Aorta (tissue), 5 donors: ENCODE measurements around the gene SAMD11. TPM values are rescaled to one million over a fixed set of nuclear protein-coding genes. Genes with fewer than 3 reads are reported as not detected.

Source experiments
- ATAC-seq: fragments of 200-7000 bp; cut with Tn5 transposase; one replicate; pipeline ENCODE4 v1.9.1; 2022; ENCODE audit warnings: moderate library complexity; ENCODE audit not compliant: low FRiP score
- DNase-seq, 2 donors: peaks; one replicate each; pipeline ENCODE4 v3.0.0-alpha.2; 2020
- H3K27ac ChIP-seq, 2 donors: one replicate each; pipeline ENCODE4 v1.5.1; 2013; ENCODE audit warnings: low read length in 2 of 2, mild to moderate bottlenecking in 2 of 2, moderate library complexity in 2 of 2, control low read depth in 1 of 2, inconsistent platforms in 1 of 2, low read depth in 1 of 2
- H3K27me3 ChIP-seq, 2 donors: one replicate each; pipeline ENCODE4 v1.6.1; 2013; ENCODE audit warnings: control low read depth in 1 of 2, low read length in 1 of 2, mild to moderate bottlenecking in 1 of 2, moderate library complexity in 1 of 2; ENCODE audit not compliant: insufficient read depth in 2 of 2, control insufficient read depth in 1 of 2
- H3K36me3 ChIP-seq, 2 donors: one replicate each; pipeline ENCODE4 v1.6.1; 2013; ENCODE audit warnings: control low read depth in 1 of 2, low read length in 1 of 2, mild to moderate bottlenecking in 1 of 2; ENCODE audit not compliant: insufficient read depth in 2 of 2, control insufficient read depth in 1 of 2
- H3K4me1 ChIP-seq, 2 donors: one replicate each; pipeline ENCODE4 v1.6.1; 2013; ENCODE audit warnings: low read length in 2 of 2, control low read depth in 1 of 2, mild to moderate bottlenecking in 1 of 2, moderate library complexity in 1 of 2; ENCODE audit not compliant: insufficient read depth in 2 of 2, control insufficient read depth in 1 of 2
- H3K4me3 ChIP-seq, 2 donors: one replicate each; pipeline ENCODE4 v1.5.1; 2013; ENCODE audit warnings: low read length in 2 of 2, control low read depth in 1 of 2, mild to moderate bottlenecking in 1 of 2
- H3K9me3 ChIP-seq: one replicate; pipeline ENCODE4 v1.6.1; 2013; ENCODE audit warnings: mild to moderate bottlenecking, low read length; ENCODE audit not compliant: control insufficient read depth
- WGBS, 2 donors: extraction: QIAGEN DNeasy Blood & Tissue Kit; methylation state at CpG; one replicate each; pipeline ENCODE4 v1.1.7; 2013; 5-methylcytosine and 5-hydroxymethylcytosine counted together
- intact Hi-C, 2 donors: fragments of 100-400 bp; cut with DNase I; formaldehyde crosslinking; loops; one replicate each; pipeline versions ENCODE4 v1.14.2 to v1.15.0; 2022
- polyA plus RNA-seq, 2 donors: library from polyadenylated mRNA; stranded (reverse); fragments of 200-250 nt; gene quantifications; one replicate each; pipeline ENCODE4 v1.2.3, GENCODE V29; 2013
- total RNA-seq, 2 donors: library from RNA; stranded (reverse); fragmentation: NEBNext Ultra II Directional; extraction: Animal tissue kit (Norgen Biotek cat#: 25700); gene quantifications; one replicate each; pipeline ENCODE4 v1.2.1, GENCODE V29; 2021
- donor health status: healthy with polysubstance abuse.
- donor health status: Bipolar disorder and iron deficiency.
- donor health status: DM: no; HTN: no; CAD: no.
- donor health status: DM: no; HTN: no; CAD: no.
- donor health status: DM: yes; HTN: yes; CAD: no.

Gene SAMD11
- total and polyA plus RNA-seq, 4 donors: 2.6 to 44.3 (median 18.6) TPM

DNA sequence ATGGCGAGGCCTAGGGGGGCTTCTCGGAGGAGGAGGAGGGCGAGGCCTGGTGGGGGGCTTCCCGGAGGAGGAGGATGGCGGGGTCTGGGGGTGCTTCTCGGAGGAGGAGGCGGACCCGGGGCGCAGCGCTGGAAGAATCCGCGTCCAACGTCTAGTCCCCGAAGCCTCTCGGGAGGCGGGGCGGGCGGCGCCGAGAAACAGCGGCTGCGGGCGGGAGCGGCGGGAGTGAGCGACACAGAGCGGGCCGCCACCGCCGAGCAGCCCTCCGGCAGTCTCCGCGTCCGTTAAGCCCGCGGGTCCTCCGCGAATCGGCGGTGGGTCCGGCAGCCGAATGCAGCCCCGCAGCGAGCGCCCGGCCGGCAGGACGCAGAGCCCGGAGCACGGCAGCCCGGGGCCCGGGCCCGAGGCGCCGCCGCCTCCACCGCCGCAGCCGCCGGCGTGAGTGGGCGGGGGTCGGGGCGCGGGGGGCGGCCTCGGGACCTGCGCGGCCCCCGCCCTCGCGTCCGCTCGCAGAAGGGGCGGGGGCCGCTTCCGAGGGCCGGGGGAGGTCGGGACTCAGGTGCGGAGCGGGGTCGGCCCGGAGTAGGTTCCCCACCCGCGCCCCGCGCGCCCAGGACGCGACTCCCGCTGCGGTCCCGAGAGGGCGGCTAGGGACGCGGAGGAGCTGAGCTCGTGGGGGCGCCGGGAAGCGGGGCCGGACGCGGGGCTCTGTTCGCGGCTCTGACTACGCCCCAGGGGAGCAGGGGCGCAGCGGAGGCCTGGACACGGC lies 36.8 kb downstream of the SAMD11 start, which contains the start of gene KLHL17:
KLHL17 (plus strand) TSS at position 222 of the 769 bp plus-strand sequence; CDS start at position 332, 110 bp downstream.
- no peaks in the 10 kb centered on the region for H3K4me1 ChIP-seq
- no peaks in the 10 kb centered on the region for H3K9me3 ChIP-seq
- H3K27me3 ChIP-seq: no peaks in the 10 kb centered on the region
- no peaks in the 10 kb centered on the region for H3K36me3 ChIP-seq
- no peak within 1 kb of the TSS for H3K27ac ChIP-seq
- 1 to 2% methylated on average over 45 to 109 of the region's 109 CpGs for WGBS, 2 donors
- DNase-seq (peak; percentile 86 to 95), ATAC-seq (peak; percentile 39)
- intact Hi-C loops: no loop called here
- H3K4me3 ChIP-seq: peak within 1 kb of the TSS; percentile 83 to 86

DNA sequence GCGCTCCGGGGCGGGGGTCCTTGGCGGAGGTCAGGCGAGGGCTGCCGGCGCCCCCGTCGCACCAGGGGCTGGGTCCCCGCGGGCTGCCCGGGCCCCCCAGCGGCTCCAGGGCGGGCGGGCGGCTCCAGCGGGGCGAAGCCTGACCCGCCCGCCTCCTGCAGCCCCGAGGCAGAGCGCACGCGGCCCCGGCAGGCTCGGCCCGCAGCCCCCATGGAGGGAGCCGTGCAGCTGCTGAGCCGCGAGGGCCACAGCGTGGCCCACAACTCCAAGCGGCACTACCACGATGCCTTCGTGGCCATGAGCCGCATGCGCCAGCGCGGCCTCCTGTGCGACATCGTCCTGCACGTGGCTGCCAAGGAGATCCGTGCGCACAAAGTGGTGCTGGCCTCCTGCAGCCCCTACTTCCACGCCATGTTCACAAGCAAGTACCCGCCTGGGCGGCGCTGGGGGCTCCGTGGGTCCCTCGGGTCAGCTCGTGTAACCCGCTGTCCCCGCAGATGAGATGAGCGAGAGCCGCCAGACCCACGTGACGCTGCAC lies 37.5 kb downstream of the SAMD11 start:
- Histone ChIP-seq H3K27ac (no peak overlapping the region), H3K4me1 (no peaks in the 10 kb centered on the region), H3K9me3 (no peaks in the 10 kb centered on the region), H3K27me3 (no peaks in the 10 kb centered on the region), H3K36me3 (no peaks in the 10 kb centered on the region), H3K4me3 (peak overlapping the region; percentile 83 to 86)
- ATAC-seq: no peak
- intact Hi-C loops: no loop called here
- no peak for DNase-seq
- 36 to 39% methylated on average over 48 to 56 of the region's 56 CpGs for WGBS, 2 donors

DNA sequence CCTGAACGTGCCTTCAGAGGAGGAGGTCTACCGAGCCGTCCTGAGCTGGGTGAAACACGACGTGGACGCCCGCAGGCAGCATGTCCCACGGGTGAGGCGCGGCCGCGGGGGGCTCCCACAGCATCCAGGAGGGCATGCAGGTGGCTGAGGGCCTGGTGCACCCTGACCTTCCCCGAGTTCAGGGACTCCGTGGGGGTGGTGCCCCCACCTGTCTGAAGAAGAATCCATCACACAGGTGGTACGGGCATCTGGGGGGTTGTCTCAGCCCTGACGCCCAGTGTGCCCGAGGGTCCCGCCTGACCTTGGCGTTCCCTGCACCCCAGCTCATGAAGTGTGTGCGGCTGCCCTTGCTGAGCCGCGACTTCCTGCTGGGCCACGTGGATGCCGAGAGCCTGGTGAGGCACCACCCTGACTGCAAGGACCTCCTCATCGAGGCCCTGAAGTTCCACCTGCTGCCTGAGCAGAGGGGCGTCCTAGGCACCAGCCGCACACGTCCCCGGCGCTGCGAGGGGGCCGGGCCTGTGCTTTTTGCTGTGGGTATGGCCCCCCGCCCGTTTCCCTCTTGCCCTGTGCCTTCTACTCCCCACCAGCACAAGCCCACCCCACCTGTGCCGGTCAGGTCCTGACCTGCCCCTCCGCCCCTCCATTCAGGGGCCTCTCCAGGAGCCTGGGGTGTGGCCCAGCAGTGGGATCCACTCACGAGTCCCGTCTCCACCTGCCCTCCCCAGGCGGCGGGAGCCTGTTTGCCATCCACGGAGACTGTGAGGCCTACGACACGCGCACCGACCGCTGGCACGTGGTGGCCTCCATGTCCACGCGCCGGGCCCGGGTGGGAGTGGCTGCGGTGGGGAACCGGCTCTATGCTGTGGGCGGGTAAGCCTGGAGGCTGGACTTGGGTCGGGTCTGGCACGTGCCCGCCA lies 38.9 kb downstream of the SAMD11 start:
- H3K36me3 ChIP-seq: no peaks in the 10 kb centered on the region
- intact Hi-C loops: no loop called here
- ATAC-seq (no peak), DNase-seq (no peak)
- H3K9me3 ChIP-seq: no peaks in the 10 kb centered on the region
- no peak overlapping the region for H3K27ac ChIP-seq
- 96 to 97% methylated on average over 57 of the region's 57 CpGs for WGBS, 2 donors
- H3K27me3 ChIP-seq: no peaks in the 10 kb centered on the region
- H3K4me1 ChIP-seq: no peaks in the 10 kb centered on the region
- no peak overlapping the region for H3K4me3 ChIP-seq

DNA sequence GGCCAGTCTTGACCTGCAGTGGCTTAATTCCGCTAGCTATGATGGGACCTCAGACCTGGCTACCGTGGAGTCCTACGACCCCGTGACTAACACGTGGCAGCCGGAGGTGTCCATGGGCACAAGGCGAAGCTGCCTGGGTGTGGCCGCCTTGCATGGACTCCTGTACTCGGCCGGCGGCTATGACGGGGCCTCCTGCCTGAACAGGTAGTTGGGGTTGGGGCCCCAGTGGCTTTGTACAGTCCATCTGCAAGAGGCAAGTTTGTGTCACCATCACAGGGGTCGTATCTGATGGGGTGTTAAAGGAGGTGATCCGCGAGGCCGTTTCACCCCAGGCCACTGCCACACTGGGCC lies 39.6 kb downstream of the SAMD11 start:
- no peaks in the 10 kb centered on the region for H3K4me1 ChIP-seq
- H3K36me3 ChIP-seq: no peaks in the 10 kb centered on the region
- H3K9me3 ChIP-seq: no peaks in the 10 kb centered on the region
- H3K4me3 ChIP-seq: no peak overlapping the region
- no peak for DNase-seq
- ATAC-seq: no peak
- H3K27ac ChIP-seq: no peak overlapping the region
- 91 to 94% methylated on average over 16 of the region's 16 CpGs for WGBS, 2 donors
- no peaks in the 10 kb centered on the region for H3K27me3 ChIP-seq
- intact Hi-C loops: no loop called here

DNA sequence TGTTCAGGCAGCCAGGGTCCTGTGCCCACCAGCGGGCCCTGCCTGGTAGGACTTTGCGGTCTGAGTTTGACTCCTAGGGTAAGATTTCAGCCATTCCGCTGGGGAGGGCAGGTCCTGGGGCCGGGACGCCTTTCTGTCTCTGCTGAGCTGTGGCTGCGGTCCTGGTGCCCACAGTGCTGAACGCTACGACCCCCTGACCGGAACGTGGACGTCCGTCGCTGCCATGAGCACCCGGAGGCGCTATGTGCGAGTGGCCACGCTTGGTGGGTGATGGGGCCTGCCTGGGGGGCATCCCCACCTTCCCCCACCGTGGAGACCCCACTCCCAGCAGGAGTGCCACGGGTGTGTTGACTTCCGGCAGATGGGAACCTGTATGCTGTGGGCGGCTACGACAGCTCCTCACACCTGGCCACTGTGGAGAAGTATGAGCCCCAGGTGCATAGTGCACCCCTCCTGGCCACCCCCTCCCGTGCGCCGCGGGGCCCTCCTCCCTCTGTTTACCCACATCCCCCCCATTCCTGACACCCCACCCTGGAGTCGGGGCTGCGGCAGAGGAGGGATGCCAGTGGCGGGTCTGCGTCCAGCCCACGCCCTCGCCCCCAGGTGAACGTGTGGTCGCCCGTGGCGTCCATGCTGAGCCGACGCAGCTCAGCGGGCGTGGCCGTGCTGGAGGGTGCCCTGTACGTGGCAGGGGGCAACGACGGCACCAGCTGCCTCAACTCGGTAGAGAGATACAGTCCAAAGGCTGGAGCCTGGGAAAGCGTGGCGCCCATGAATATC lies 40.2 kb downstream of the SAMD11 start:
- DNase-seq (no peak), ATAC-seq (no peak)
- WGBS, 2 donors: 94 to 95% methylated on average over 47 of the region's 47 CpGs
- Histone ChIP-seq H3K4me1 (no peaks in the 10 kb centered on the region), H3K27ac (no peak overlapping the region), H3K9me3 (no peaks in the 10 kb centered on the region), H3K36me3 (no peaks in the 10 kb centered on the region), H3K27me3 (no peaks in the 10 kb centered on the region), H3K4me3 (no peak overlapping the region)
- intact Hi-C loops: no loop called here

DNA sequence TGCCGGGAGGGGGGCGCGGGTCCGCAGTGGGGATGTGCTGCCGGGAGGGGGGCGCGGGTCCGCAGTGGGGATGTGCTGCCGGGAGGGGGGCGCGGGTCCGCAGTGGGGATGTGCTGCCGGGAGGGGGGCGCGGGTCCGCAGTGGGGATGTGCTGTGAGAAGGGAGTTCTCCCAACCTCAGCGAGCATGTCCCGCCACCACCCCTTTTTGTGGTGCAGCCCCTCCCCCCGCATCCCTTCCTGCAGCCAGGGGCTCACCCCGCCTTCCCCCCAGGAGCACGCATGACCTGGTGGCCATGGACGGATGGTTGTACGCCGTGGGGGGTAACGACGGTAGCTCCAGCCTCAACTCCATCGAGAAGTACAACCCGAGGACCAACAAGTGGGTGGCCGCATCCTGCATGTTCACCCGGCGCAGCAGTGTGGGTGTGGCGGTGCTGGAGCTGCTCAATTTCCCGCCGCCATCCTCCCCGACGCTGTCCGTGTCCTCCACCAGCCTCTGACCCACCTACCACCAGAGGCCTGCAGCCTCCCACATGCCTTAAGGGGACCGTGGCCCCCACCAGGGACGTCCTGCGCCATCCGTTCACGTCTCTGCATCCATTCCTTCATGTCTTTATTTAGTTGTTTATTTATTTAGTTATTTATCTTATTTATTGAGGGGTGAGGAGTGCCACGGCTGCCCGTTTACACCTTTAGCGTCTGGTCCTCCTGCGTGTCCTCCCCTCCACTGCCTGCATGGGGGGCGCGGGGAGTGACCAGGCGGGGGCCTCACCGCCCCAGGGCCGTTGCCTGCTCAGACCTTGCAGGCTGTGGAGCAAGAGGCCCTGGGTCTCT lies 41.2 kb downstream of the SAMD11 start:
- Histone ChIP-seq H3K27me3 (no peaks in the 10 kb centered on the region), H3K36me3 (no peaks in the 10 kb centered on the region), H3K27ac (no peak overlapping the region), H3K9me3 (no peaks in the 10 kb centered on the region), H3K4me1 (no peaks in the 10 kb centered on the region), H3K4me3 (no peak overlapping the region)
- DNase-seq (no peak), ATAC-seq (no peak)
- 96 to 97% methylated on average over 36 to 44 of the region's 51 CpGs for WGBS, 2 donors
- intact Hi-C loops: no loop called here

DNA sequence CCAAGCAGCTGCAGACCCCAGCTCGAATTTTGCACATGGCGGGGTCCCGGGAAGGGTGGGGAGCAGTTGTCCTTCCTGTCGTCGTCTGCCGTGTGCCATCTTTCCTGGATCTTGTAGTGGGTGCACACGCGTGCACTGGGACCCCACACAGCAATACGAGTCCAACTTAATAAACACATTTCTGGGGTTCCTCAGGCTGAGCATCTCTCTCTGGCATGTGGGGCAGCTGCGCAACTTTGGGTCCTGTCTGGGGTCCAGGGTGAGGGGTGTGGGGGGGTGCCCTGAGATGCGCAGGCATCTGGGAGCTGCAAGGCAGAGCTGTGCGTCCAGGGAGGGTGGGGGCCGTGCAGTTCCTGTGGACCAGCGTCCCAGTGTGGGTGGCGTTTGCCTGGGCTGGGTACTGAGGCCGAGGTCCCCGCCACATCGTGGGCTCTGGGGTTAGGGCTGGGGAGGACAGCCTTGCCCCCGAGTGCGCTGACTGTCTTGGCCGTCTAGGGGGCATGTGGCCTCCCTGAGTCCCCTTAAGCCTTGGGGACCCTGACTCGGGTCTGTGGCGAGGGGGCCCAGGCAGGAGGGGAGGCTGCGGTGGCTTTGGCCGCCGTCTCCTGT lies 41.9 kb downstream of the SAMD11 start:
- no peak for DNase-seq
- Histone ChIP-seq H3K27ac (no peak overlapping the region), H3K9me3 (no peaks in the 10 kb centered on the region), H3K27me3 (no peaks in the 10 kb centered on the region), H3K36me3 (no peaks in the 10 kb centered on the region), H3K4me3 (no peak overlapping the region), H3K4me1 (no peaks in the 10 kb centered on the region)
- ATAC-seq: no peak
- 86 to 87% methylated on average over 26 of the region's 26 CpGs for WGBS, 2 donors
- intact Hi-C loops: no loop called here
